H1 (cell line): ENCODE measurements around the gene KCND3. TPM values are rescaled to one million over a fixed set of nuclear protein-coding genes. Genes with fewer than 3 reads are reported as not detected.

ENCODE experiments used
- FOSL1 ChIP-seq: IDR thresholded peaks from 2 replicates; pipeline ENCODE4 v1.6.1; 2011; ENCODE audit warnings: mild to moderate bottlenecking, low read depth, low read length, moderate library complexity; ENCODE audit not compliant: insufficient read depth
- NRF1 ChIP-seq: IDR thresholded peaks from 2 replicates; pipeline ENCODE4 v1.6.1; 2011; ENCODE audit warnings: mild to moderate bottlenecking, low read depth, low read length, improper control_type of control experiment
- SAP30 ChIP-seq: fragments of 300-600 bp; sonication (generic); IDR thresholded peaks from 2 replicates; pipeline ENCODE4 v1.7.1; 2012; ENCODE audit warnings: low read length, moderate library complexity, mild to moderate bottlenecking, inconsistent platforms; ENCODE audit not compliant: insufficient read depth, insufficient replicate concordance
- TAF1 ChIP-seq: IDR thresholded peaks from 2 replicates; pipeline ENCODE4 v1.6.1; 2011; ENCODE audit warnings: mild to moderate bottlenecking, low read depth, low read length
- USF2 ChIP-seq: IDR thresholded peaks from 2 replicates; pipeline ENCODE4 v1.6.1; 2011; ENCODE audit warnings: low read length, improper control_type of control experiment
- polyA plus RNA-seq, 7 experiments: library from polyadenylated mRNA; depleted of rRNA in 3 of 7; stranded (reverse) in 5 of 7; unstranded in 2 of 7; fragments of >200 nt in 5 of 7; fragments of 200-250 nt in 2 of 7; gene quantifications; 1 replicate in 5 of 7; 2 replicates in 1 of 7; 4 replicates in 1 of 7; pipeline versions ENCODE4 v1.2.1 to v1.2.3, GENCODE V29; 2011 to 2013; ENCODE audit warnings: missing spikeins in 2 of 7, mixed read lengths in 2 of 7
- total RNA-seq: library from RNA; stranded (reverse); fragmentation: NEBNext Ultra II Directional; extraction: Animal tissue kit (Norgen Biotek cat#: 25700); gene quantifications from 2 replicates; pipeline ENCODE4 v1.2.1, GENCODE V29; 2021
- TF ChIP-seq, protein P1 (sequence below), 3 experiments: IDR thresholded peaks; 1 replicate in 2 of 3; 2 replicates in 1 of 3; pipeline versions ENCODE4 v1.5.1 to v1.6.1; 2011; ENCODE audit warnings: low read length in 3 of 3, mild to moderate bottlenecking in 3 of 3, inconsistent platforms in 2 of 3, low read depth in 1 of 3, moderate library complexity in 1 of 3; ENCODE audit not compliant: insufficient read depth in 1 of 3; ENCODE audit errors: control extremely low read depth in 1 of 3
- TF ChIP-seq, protein P2 (sequence below): IDR thresholded peaks from 2 replicates; pipeline ENCODE4 v1.6.1; 2012; ENCODE audit warnings: inconsistent platforms

The KCND3 gene
- total and polyA plus RNA-seq, 2 of the 8 experiments (the other 6 are each of a cell fraction or from before 2014, with no cell fraction given), result 0.14 to 0.48 TPM

DNA sequence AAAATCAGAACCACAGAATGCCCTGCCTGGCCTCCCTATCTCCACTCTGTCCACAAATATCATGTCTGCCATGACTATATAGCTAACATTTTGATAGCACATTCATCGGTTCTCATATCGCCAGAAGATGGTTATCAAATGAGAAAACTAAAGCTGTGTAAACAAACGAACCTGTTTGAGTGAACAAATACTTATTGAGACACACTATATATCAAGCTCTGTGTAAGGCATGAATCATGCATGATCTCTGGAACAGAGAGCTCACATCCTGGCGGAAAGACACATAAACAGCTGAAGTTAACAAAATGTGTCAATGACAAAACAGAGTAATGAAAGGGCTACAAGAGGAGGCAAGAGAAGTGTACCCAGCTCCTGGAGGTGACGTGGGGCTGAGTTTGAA is 13.1 kb downstream of the KCND3 start (continued):
- TF ChIP-seq, protein P1, sequence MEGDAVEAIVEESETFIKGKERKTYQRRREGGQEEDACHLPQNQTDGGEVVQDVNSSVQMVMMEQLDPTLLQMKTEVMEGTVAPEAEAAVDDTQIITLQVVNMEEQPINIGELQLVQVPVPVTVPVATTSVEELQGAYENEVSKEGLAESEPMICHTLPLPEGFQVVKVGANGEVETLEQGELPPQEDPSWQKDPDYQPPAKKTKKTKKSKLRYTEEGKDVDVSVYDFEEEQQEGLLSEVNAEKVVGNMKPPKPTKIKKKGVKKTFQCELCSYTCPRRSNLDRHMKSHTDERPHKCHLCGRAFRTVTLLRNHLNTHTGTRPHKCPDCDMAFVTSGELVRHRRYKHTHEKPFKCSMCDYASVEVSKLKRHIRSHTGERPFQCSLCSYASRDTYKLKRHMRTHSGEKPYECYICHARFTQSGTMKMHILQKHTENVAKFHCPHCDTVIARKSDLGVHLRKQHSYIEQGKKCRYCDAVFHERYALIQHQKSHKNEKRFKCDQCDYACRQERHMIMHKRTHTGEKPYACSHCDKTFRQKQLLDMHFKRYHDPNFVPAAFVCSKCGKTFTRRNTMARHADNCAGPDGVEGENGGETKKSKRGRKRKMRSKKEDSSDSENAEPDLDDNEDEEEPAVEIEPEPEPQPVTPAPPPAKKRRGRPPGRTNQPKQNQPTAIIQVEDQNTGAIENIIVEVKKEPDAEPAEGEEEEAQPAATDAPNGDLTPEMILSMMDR (IDR thresholded peaks at IDR 0.05; ENCODE audit: control extremely low read depth in 1 of 3, insufficient read depth in 1 of 3, low read depth in 1 of 3, low read length in 3 of 3), result no peak
- TF ChIP-seq SAP30 (no peak), USF2 (no peak), TAF1 (no peak), FOSL1 (no peak), NRF1 (no peak)
- TF ChIP-seq, protein P2, sequence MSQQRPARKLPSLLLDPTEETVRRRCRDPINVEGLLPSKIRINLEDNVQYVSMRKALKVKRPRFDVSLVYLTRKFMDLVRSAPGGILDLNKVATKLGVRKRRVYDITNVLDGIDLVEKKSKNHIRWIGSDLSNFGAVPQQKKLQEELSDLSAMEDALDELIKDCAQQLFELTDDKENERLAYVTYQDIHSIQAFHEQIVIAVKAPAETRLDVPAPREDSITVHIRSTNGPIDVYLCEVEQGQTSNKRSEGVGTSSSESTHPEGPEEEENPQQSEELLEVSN, result no peak
